Measurements from ENCODE around the gene SCNN1A. TPM values are rescaled to one million over a fixed set of nuclear protein-coding genes. Genes with fewer than 3 reads are reported as not detected.

Gene SCNN1A
- total and polyA plus RNA-seq, 2 of the 13 experiments (the other 11 are each of a cell fraction or from before 2014, with no cell fraction given), result 1.5 to 14.6 TPM

DNA sequence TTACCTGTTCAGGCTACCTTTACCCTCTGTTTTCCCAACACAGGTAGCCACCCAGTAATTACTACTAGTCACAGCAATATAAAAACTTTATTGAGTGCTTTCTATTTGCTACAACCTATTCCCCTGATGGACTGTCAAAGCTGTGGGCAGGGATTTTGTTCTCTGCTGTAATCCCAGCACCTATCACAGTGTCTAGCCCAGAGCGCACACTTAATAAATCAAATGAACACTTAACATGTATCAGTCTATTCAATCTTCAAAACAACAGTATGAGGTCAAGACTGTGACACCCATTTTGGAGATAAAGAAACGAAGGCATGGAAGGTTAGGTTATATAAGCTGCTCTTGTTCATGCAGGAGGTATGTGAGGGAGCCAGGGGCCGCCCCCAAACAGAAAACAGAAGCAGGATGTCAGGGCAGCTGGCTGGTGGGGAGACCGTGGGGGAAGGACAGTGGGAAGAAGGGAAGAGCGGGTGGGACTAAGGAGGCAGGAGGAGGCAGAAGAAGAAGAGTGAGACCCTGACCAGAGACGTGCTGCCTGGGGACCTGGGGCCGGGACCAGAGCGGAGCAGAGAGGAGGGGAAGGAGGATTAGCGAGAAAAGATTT, 35.2 kb downstream of the SCNN1A start:
- intact Hi-C loops (cut with micrococcal nuclease; ENCODE audit: unreplicated experiment) (loop anchor here (10.0 kb wide), 1 partner anchor 195 kb away; the partner anchor contains the start of gene GAPDH), in situ Hi-C loops (cut with HindIII; ENCODE audit: extremely low pct_ligation_motif_present, low pct_unique_long_range_greater_than_20kb) (no loop called here)
- no TSS peak for BruUV-seq (replicated peaks)
- no peak for ATAC-seq
- H2AFZ ChIP-seq (ENCODE audit: low read length), result no peak overlapping the region
- no peaks in the 10 kb centered on the region; a peak in 1 of 5 replicates for H3K27me3 ChIP-seq (ENCODE audit: control insufficient read depth in 1 of 2, insufficient read depth in 2 of 2, low read length in 2 of 2)
- ChIA-PET CTCF (ENCODE audit: low intra/inter-chr PET ratio, low total read pairs) (no interaction called here), POLR2A (interaction anchor here (0.8 to 11.0 kb wide), 9 partner anchors 9 to 44 kb away, joined by 3 to 278 read pairs (median 7); partner anchors contain the start of genes LTBR and SCNN1A)
- WGBS (ENCODE audit: low lambda C conversion rate), result 6% methylated on average over 9 of the region's 9 CpGs
- DNase-seq (ENCODE audit: low spot score), result no peak
- FAIRE-seq, result no peak
- peak overlapping the region; percentile 96 for H3K4me2 ChIP-seq (ENCODE audit: low read depth, low read length)
- H3K9ac ChIP-seq (ENCODE audit: insufficient read depth, low read depth, low read length), result peak overlapping the region; percentile 95
- H3K4me3 ChIP-seq (replicated peaks in 1 of 3; ENCODE audit: insufficient read depth in 1 of 3, low read depth in 2 of 3, low read length in 3 of 3), result peak overlapping the region; percentile 85 to 99 (median 97)
- peak overlapping the region; percentile 82 for H3K27ac ChIP-seq (ENCODE audit: extremely low read length, insufficient read depth, low read length)
- peaks cover 82% of the 10 kb centered on the region for H3K4me1 ChIP-seq (ENCODE audit: insufficient read depth, low read length)
- H3K36me3 ChIP-seq (replicated peaks in 1 of 2; ENCODE audit: control insufficient read depth in 1 of 2, insufficient read depth in 2 of 2, low read length in 2 of 2), result no peaks in the 10 kb centered on the region
- H3K9me3 ChIP-seq (ENCODE audit: low read length), result no peaks in the 10 kb centered on the region
- peaks cover 60% of the 10 kb centered on the region for H3K79me2 ChIP-seq (ENCODE audit: insufficient read depth, low read length)
- H4K20me1 ChIP-seq (ENCODE audit: insufficient read depth, low read length), result no peaks in the 10 kb centered on the region; the same call in 1 of the 2 replicates
- TF ChIP-seq, protein P1, sequence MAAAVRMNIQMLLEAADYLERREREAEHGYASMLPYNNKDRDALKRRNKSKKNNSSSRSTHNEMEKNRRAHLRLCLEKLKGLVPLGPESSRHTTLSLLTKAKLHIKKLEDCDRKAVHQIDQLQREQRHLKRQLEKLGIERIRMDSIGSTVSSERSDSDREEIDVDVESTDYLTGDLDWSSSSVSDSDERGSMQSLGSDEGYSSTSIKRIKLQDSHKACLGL (CRISPR knock-in tag; IDR thresholded peaks at IDR 0.05), result no peak
- TF ChIP-seq KDM6A (CRISPR knock-in tag; IDR thresholded peaks at IDR 0.05; ENCODE audit: low read depth) (no peak), ONECUT2 (CRISPR knock-in tag; IDR thresholded peaks at IDR 0.05) (no peak), FOSL2 (CRISPR knock-in tag; IDR thresholded peaks at IDR 0.05) (peak; percentile 35; the same call in 1 of the 2 replicates), ZNF761 (CRISPR knock-in tag; conservative IDR thresholded peaks at IDR 0.05) (no peak), RBM22 (optimal IDR thresholded peaks at IDR 0.05; ENCODE audit: low read length) (no peak), NCOA5 (CRISPR knock-in tag; IDR thresholded peaks at IDR 0.05) (no peak), RARG (CRISPR knock-in tag; IDR thresholded peaks at IDR 0.05; ENCODE audit: low read depth) (no peak)
- TF ChIP-seq, protein P2, sequence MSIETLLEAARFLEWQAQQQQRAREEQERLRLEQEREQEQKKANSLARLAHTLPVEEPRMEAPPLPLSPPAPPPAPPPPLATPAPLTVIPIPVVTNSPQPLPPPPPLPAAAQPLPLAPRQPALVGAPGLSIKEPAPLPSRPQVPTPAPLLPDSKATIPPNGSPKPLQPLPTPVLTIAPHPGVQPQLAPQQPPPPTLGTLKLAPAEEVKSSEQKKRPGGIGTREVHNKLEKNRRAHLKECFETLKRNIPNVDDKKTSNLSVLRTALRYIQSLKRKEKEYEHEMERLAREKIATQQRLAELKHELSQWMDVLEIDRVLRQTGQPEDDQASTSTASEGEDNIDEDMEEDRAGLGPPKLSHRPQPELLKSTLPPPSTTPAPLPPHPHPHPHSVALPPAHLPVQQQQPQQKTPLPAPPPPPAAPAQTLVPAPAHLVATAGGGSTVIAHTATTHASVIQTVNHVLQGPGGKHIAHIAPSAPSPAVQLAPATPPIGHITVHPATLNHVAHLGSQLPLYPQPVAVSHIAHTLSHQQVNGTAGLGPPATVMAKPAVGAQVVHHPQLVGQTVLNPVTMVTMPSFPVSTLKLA (IDR thresholded peaks at IDR 0.05), result no peak
- TF ChIP-seq, protein P3, sequence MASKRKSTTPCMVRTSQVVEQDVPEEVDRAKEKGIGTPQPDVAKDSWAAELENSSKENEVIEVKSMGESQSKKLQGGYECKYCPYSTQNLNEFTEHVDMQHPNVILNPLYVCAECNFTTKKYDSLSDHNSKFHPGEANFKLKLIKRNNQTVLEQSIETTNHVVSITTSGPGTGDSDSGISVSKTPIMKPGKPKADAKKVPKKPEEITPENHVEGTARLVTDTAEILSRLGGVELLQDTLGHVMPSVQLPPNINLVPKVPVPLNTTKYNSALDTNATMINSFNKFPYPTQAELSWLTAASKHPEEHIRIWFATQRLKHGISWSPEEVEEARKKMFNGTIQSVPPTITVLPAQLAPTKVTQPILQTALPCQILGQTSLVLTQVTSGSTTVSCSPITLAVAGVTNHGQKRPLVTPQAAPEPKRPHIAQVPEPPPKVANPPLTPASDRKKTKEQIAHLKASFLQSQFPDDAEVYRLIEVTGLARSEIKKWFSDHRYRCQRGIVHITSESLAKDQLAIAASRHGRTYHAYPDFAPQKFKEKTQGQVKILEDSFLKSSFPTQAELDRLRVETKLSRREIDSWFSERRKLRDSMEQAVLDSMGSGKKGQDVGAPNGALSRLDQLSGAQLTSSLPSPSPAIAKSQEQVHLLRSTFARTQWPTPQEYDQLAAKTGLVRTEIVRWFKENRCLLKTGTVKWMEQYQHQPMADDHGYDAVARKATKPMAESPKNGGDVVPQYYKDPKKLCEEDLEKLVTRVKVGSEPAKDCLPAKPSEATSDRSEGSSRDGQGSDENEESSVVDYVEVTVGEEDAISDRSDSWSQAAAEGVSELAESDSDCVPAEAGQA (IDR thresholded peaks at IDR 0.05; ENCODE audit: low read depth), result no peak
- TF ChIP-seq, protein P3 (CRISPR knock-in tag; IDR thresholded peaks at IDR 0.05; ENCODE audit: borderline replicate concordance), result no peak
- TF ChIP-seq, protein P4, sequence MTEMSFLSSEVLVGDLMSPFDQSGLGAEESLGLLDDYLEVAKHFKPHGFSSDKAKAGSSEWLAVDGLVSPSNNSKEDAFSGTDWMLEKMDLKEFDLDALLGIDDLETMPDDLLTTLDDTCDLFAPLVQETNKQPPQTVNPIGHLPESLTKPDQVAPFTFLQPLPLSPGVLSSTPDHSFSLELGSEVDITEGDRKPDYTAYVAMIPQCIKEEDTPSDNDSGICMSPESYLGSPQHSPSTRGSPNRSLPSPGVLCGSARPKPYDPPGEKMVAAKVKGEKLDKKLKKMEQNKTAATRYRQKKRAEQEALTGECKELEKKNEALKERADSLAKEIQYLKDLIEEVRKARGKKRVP (CRISPR knock-in tag; IDR thresholded peaks at IDR 0.05), result no peak
- TF ChIP-seq, protein P5, sequence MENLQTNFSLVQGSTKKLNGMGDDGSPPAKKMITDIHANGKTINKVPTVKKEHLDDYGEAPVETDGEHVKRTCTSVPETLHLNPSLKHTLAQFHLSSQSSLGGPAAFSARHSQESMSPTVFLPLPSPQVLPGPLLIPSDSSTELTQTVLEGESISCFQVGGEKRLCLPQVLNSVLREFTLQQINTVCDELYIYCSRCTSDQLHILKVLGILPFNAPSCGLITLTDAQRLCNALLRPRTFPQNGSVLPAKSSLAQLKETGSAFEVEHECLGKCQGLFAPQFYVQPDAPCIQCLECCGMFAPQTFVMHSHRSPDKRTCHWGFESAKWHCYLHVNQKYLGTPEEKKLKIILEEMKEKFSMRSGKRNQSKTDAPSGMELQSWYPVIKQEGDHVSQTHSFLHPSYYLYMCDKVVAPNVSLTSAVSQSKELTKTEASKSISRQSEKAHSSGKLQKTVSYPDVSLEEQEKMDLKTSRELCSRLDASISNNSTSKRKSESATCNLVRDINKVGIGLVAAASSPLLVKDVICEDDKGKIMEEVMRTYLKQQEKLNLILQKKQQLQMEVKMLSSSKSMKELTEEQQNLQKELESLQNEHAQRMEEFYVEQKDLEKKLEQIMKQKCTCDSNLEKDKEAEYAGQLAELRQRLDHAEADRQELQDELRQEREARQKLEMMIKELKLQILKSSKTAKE (CRISPR knock-in tag; IDR thresholded peaks at IDR 0.05; ENCODE audit: borderline replicate concordance), result peak; percentile 19; the same call in 1 of the 2 replicates

All from HepG2 (cell line).